Activated naive CD4-positive, alpha-beta T cell treated with Interleukin-2 at 50 U/mL for 16 hours (primary cell): ENCODE data around the gene TMEM163.
A peak's percentile ranks its signal among the peaks of the same experiment; 100 is the strongest.

Experiments used
- DNase-seq: peaks from one replicate; pipeline ENCODE4 v3.0.0-alpha.2; 2020

TMEM163 gene

DNA sequence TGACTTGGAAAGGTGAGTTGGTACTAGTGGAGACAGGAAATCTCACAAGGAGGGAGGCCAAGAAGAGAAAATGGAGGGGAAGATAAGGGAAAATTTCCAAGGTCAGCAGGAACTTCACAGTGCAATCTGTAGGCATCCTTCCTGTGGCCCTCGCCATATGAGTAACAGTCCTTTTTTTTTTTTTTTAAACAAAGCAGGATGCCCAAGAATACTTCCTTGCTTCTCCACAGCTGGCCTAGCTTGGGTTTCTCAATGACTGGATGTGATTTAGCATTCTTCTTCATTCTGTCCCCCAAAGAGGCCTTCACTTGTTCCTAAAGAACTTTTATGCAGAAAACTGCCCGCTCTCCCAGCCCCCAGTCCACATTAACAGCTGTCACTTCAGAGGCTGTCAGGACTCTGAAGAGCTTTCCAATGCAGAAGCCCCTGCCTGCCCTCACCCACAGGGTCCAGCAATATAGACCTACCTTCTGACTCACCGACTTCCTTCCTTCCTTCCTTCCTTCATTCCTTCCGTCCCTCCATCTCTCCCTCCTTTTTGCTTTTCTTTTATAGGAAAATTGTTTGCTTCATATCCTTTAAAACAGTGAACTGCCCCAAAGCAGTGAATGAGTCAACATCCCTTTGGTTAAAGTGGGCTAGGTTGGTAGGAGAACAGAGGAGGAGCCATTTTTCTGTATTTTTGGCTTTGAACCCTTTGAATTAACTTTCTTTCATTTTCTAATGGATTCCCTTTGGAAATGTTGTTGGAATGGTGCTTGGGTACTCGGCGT, 292.9 kb downstream of the TMEM163 start:
- no peak for DNase-seq

DNA sequence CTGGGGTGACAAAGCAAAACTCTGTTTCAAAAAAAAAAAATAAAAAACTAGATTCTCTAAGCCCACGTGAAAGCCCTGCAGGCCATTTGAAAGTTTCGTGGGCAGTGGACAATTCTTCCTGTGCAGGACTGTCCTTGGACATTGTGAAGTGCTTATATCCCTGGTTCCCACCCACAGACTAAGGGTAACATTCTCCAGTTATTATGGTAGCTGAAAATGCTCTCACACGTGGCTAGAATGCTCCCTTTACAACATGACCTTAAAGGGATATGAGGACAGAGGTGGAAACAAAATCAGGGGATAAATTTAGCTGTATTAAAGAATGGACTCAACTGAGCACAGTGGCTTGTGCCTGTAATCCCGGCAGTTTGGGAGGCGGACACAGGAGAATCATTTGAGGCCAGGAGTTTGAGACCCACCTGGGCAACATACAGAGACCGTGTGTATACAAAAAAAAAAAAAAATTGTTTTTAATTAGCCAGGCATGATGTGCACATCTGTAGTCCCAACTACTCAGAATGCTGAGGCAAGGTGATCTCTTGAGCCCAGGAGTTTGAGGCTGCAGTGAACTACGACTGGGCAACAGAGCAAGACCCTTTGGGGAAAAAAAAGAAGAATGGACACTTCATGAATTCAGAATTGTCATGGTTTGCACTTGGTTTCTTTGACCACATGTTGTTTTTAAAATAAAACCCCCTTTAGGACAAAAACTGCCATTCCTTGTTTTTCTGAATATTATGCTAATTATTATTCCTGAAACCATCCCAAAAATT, 297.1 kb downstream of the TMEM163 start:
- DNase-seq = no peak

DNA sequence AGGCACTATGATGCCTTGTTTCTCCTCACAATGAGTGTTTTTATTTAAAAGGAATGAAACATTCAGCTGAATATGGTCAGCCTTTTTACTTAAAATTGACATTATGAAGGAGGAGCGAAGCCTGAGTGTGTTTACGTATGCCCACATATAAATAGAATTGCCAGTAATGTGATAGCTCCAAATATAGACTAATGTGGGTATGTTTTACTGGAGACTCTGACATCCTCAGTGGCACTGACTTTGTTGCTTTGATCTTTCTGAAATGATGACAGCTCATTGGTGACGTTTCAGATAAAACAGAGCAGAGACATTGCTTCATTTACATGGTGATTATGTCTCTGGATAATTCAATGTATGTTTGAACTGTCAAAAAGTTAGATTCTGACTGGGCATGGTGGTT, 297.9 kb downstream of the TMEM163 start:
- no peak for DNase-seq

DNA sequence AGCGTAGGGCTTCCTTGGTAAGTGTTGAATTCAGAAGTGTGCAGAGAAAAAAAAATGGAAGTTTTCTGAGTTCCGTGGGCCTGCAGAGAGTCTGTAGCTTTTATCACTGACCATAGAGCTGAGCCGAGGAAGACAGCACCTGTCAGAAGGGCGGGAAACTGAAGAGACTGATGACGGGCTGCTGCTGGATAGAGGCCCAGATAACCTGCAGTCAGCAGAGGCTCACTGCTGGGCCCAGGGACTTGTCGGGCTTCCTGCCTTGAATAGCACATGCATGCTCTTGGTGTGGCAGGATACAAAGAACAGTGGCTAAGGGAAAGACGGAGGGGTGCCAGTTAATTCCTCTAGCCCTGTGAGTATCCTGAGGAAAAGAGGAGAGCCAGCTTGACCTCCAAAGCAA, 298.5 kb downstream of the TMEM163 start:
- no peak for DNase-seq

DNA sequence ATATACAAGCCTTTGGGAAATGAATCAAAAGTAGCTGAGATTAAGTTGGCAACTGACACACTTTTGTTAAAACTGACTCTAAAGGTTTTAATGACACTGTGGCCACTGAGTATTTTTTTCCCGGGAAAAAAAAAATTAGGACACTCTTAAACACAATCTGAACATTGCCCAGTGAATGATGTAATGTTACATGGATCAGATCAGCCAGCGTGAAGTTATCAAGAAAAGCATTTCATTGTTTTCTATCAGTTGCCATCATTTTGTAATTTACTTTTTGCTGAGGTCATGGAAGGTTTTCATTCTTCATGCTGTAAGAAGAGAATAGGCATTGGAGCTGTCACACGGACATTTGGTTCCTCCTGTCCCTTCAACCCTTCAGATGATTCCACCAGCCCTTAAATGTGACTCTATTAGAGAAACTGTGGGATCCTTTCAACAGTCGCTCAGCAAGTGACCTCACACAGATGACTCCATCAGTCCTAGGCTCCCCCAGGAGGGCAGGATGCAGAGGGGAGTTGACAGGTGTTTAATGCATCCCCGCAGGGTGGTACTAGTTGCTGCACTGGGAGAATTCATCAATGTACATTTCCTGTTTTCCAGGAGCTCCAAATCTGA, 300.7 kb downstream of the TMEM163 start:
- DNase-seq = no peak

DNA sequence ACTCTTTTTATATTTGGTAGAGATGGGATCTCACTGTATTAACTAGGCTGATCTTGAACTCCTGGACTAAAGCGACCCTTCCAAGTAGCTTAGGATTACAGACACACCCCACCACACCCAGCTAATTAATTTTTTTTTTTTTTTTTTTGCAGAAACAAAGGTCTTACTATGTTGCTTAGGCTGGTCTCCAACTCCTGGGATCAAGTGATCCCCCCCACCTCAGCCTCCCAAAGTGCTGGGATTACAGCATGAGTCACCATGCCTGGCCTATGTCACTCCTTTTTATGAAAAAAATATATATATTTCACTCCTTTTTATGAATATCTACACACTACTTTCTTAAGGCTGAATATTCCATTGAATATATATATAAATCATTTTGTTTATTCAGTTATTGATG, 302.2 kb downstream of the TMEM163 start:
- DNase-seq = no peak

DNA sequence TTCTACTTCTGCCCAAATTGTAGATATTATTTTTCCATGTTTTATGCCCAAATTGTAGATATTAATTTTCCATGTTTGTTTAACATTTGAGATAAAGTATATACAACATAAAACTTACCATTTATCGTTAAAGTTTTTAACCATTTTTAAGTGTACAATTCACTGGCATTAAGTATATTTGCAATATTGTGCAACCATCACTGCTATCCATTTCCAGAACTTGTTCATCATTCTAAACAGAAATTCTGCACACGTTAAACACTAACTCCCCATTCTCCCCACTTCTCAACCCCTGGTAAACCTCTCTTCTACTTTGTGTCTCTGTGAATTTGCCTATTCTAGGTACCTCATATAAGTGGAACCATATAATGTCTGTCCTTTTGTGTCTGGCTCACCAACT, 302.8 kb downstream of the TMEM163 start:
- DNase-seq = no peak

DNA sequence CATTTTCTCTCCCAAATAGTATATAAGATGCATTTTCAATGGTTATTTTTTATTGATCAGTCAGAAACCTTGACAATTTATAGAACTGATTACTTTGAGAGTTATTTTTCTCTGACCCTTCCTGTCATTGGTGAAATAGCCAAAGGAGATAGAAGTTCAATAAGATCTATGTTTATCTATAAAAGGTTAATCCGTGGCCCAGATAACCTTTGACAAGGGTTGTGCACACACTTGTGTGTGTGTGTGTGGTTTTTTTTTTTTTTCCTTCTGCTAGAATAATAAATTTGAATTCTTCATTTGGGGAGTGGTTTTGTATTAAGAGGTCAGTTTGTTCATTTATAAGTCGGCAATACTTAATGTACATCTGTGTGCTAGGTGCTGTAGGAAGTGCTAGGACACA, 304.9 kb downstream of the TMEM163 start:
- DNase-seq = no peak

DNA sequence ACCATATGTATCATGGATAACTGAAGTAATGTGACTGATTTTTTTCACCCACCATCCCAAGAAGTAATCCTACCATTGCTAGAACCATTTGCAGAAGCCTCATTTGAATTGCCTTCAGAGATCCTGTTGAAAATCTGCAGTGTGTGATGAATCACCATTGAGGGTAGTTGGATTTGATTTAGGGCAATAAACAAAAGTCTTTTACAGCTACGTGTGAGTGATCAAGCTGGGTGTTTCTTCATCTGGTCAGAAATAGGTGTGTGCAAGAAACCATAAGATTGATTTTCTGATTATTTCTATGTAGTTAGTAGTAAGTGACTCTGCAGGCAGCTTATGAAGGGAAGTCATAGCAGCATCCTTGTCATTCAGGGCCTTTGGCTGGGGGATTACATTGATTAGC, 305.4 kb downstream of the TMEM163 start:
- DNase-seq = no peak

DNA sequence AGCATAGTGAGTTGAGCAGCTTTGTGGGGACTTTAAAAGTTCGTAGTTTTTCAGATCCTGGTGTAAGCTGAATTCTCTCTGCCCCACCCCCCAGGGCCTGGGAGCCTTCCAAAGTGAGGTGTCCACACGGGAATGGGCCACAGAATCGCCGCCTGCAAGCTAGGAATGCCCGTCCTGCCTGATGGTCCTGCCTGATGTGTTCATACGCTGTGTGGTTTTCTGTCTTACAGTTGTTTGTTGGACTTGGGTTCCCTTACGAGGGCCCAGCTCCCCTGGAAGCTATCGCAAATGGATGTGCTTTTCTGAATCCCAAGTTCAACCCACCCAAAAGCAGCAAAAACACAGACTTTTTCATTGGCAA, 306.2 kb downstream of the TMEM163 start:
- no peak for DNase-seq

DNA sequence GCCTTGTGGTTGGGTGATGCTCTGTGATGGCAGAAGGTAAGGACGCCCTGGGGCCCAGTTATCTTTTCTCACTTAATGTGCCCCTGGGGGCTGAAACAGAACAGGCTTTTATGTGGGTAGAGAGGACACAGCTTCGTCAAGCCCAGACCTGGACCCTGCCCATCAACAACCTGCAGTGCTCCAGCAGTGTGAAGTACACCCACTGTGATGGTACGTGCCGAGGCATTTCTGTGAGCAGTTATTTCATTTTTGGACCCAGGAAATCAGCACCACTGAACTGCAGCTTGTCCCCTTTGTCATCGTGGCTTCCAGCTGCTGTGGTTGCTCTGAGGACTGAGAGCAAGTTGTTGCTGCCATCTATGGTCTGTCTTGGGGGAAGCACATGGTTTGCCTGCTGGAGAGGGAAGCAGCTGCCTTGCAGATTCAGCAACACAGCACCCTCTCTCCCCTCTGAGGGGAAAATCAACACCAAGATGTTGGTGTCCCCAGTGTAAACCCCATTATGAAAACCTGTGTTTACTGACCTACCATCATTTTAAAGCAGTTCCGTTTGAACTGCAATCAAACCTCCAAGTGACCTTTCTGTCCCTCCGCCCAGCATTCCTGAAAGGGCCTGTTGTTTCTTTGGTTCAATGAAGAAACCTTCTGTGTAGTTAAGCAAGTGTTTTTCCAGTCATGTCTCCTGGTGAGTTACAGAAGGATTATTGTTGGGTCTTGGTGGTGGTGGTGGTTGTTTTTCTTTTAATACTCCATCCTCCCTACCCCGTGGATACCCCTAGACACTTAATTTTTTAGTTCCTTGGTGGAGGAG, 306.8 kb downstream of the TMEM163 start:
- peak; percentile 71 for DNase-seq

DNA sequence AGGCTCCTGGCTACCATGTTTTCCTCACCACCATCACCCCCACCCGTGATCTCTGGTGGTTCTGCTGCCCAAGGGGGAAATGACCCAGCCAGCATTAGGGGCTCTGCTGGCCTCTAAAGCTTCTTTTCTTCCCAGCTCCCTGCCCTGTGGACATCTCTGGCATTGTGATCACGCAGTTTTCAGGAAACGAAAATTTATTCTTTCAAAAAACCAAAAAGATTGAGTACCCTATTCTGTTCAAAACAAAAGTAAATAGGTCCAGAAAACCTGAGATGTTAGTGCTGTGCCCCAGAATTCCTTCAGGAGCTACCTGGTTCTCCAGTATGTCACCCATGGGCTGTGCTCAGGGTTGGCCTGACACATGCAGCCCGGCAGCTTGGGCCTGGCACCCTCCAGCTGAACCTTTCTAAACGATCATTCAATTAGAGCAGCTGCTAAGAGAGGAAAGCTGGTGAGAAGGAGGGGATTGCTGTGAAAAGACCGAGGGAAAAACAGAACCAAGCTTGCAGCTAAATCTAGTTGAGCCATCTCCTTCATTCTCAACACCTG, 307.4 kb downstream of the TMEM163 start:
- DNase-seq = no peak

DNA sequence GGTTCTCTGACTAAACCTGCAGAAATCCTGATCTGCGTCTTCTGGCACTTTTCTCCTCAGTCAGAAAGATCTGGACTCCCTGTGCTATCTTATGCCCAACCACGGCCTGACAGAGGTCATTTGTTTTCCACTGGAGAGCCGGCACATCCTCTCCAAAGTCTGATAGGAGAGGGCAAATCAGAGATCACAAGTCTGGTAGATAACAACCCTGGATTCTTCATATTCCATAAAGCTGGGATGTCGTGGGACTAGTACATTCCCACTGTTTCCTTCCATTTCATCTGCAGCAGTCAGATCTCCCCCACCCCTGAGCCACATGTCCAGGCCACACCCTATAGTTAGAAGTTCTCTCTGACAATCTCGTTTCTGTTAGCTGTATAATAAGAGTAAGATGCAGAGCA, 308.0 kb downstream of the TMEM163 start:
- no peak for DNase-seq

DNA sequence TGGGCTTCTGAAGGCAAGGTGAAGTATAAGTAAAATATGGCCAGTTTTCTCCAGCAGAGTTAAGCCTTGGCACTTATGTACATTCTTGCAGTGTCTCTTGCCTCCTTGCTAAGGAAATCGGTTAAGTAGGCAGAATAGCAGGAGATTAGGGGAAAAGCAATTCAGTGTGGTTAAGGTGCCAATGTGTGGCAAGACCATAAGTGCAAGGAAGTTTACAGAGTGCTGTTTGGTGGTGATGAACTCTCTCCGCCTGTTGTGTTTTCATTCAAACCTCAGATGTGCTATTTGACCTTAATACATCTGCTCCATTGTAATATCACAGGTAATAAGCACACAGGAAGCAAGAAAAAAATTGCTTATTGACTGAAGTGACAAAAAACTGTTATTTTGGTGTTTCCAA, 308.8 kb downstream of the TMEM163 start:
- DNase-seq = no peak

DNA sequence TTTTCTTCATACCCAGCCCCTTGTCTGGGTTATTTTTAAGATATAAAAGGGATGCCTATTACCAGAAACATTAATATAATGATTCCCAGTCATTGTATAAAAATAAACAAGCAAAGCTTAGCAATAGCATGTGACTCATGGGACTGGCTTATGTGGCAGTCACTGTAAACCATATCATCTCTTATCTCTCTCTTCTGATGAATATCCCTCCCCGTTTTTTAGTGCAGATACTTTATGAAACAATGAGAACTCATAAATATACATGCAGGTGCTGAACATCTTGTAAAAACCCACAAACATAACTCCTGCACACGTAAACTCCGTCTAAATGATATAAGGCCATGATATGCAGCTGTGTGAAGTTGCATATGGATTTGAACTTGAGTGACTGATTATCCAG, 310.0 kb downstream of the TMEM163 start:
- no peak for DNase-seq

DNA sequence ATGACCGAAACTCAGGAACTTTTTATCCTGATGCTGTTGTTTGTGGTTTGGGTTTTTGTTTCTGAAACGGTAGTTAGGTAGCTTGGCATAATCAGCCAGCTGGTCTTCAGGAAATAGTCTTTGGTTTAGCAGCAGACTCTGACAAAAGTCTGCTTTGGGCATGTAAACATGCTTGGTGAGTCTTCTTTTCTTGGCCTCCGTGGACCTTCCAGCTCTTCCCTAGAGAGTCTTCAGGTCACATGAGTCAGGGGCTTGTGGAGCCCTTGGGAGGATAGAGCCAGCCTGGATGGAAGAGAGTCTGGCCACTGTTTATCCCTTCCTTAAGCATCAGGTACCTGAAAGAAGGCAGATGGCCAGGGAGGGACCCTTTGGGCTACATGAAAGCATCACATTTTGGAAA, 310.4 kb downstream of the TMEM163 start:
- no peak for DNase-seq

DNA sequence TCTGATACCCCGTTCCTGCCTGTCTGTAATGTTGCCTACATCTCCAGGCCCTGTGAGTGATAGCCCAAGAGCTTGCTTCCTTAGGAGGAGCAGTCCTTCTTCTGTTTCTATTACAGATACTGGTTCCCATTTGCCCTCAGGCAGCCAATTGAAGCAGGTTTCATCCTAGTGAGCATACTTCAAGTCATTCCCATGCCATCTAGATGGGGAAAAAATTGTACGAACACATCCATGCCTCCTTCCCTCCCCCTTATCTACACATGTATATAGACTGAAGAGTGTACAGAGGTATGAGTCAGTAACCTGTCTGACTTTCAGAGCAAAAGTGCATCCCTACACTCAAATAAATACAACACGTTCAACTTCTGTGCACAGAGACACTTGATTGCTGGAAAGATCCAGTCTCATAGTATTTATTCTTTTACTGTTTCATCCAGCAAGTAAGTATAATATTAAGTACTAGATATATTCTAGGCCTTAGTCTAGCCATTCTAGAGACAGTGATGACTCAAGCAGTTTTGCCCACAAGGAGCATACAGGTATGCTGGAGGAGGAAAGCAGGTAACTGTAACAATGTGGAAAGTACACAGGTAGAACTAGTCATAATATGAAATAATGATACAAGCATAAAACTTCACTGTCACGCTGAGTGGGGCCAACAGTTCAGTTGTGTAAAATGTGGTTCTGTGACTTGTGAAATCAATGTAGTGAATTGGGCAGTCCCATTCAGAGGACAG, 311.5 kb downstream of the TMEM163 start:
- no peak for DNase-seq

DNA sequence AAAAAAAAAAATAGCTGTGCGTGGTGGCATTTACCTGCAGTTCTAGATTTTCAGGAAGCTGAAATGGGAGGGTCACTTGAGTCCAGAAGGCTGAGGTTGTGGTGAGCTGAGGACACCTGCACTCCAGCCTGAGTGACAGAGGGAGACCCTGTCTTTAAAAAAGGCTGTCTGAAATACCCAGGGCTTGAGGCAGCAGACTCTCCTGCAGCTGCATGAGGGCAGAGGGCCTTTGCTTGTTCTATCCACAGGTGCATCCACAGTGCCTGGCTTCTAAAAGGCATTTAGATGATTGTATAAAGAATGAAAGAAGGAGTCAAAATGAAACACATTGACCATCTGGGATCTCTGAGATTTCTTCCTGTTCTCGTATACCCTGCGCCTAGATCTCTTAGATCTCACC, 312.1 kb downstream of the TMEM163 start:
- DNase-seq = no peak

DNA sequence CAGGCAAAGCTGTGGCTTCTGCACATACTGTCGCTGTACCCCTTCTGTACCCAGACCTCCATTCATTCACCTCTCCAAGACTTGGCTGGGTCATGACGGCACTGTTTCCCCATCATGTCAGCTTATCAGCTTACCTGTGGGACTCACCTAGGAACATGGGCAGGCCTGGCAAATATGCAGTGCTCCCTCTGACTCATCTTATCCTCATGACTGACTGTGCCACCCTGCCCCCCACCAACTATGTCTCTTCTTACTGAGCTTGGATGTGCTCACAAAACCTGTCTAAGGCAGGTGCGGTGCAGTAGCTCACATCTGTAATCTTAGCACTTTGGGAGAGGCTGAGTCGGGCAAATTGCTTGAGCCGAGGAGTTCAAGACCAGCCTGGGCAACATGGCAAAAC, 312.5 kb downstream of the TMEM163 start:
- no peak for DNase-seq
